H1 (cell line): Measurements from ENCODE around the gene GLT8D2. TPM values are rescaled to one million over a fixed set of nuclear protein-coding genes. Genes with fewer than 3 reads are reported as not detected.

Source experiments
- CTCF ChIA-PET: fragments of 300-600 bp; sonication (Branson Sonifier 250); formaldehyde crosslinking; loops from one replicate; lab custom pipeline; 2021; ENCODE audit not compliant: partially characterized antibody; lab: Charles Lee
- POLR2A ChIA-PET: fragments of 300-600 bp; sonication (Branson Sonifier 250); formaldehyde crosslinking; loops from one replicate; lab custom pipeline; 2021; ENCODE audit warnings: inconsistent platforms; ENCODE audit not compliant: partially characterized antibody; lab: Charles Lee
- DNase-seq, 2 experiments: peaks; one replicate each; pipeline versions ENCODE4 v3.0.0 to v3.0.0-alpha.2; 2010 to 2022; ENCODE audit warnings: low spot score in 2 of 2, low read depth in 1 of 2, mixed read lengths in 1 of 2
- FAIRE-seq: peaks from 2 replicates; lab custom pipeline; 2011; peaks lifted over from hg19 to GRCh38; lab: Jason Lieb, UNC
- H2AFZ ChIP-seq: 2 replicates; pipeline ENCODE4 v1.8.1; 2012; ENCODE audit warnings: low read length, inconsistent platforms
- H2AK5ac ChIP-seq: 2 replicates; pipeline ENCODE4 v1.6.1; 2013; ENCODE audit warnings: low read depth, low read length
- H2BK120ac ChIP-seq: replicated peaks from 2 replicates; pipeline ENCODE3; 2013; ENCODE audit warnings: low read depth, low read length, inconsistent platforms
- H2BK12ac ChIP-seq: 2 replicates; pipeline ENCODE4 v1.6.1; 2013; ENCODE audit warnings: low read depth, low read length
- H2BK15ac ChIP-seq: 2 replicates; pipeline ENCODE4 v1.6.1; 2013; ENCODE audit warnings: low read length
- H2BK20ac ChIP-seq: 2 replicates; pipeline ENCODE4 v1.6.1; 2013; ENCODE audit warnings: low read length
- H2BK5ac ChIP-seq: 2 replicates; pipeline ENCODE4 v1.6.1; 2013; ENCODE audit warnings: low read depth, low read length
- H3K14ac ChIP-seq: 2 replicates; pipeline ENCODE4 v1.6.1; 2013; ENCODE audit warnings: inconsistent platforms; ENCODE audit not compliant: insufficient read length
- H3K18ac ChIP-seq: 2 replicates; pipeline ENCODE4 v1.6.1; 2013; ENCODE audit warnings: low read length; ENCODE audit errors: extremely low read depth
- H3K23ac ChIP-seq: 2 replicates; pipeline ENCODE4 v1.6.1; 2013; ENCODE audit warnings: inconsistent platforms; ENCODE audit not compliant: insufficient read length
- H3K23me2 ChIP-seq: 2 replicates; pipeline ENCODE4 v1.6.1; 2013; ENCODE audit warnings: low read depth, low read length
- H3K27ac ChIP-seq: 2 replicates; pipeline ENCODE4 v1.6.1; 2011; ENCODE audit warnings: low read depth, low read length, inconsistent platforms
- H3K27me3 ChIP-seq, 4 experiments: replicated peaks in 1 of 4; 1 replicate in 1 of 4; 2 replicates in 3 of 4; pipeline versions ENCODE4 v1.6.1 to v1.8.1; 2011 to 2013; ENCODE audit warnings: low read length in 3 of 4, mild to moderate bottlenecking in 3 of 4, inconsistent platforms in 2 of 4, mixed read lengths in 2 of 4, moderate library complexity in 1 of 4; ENCODE audit not compliant: control insufficient read depth in 3 of 4, insufficient read depth in 3 of 4; ENCODE audit errors: extremely low read depth in 1 of 4
- H3K36me3 ChIP-seq, 4 experiments: 2 replicates each; pipeline versions ENCODE4 v1.6.1 to v1.8.1; 2011 to 2013; ENCODE audit warnings: mild to moderate bottlenecking in 4 of 4, low read length in 3 of 4, moderate library complexity in 2 of 4, control low read depth in 1 of 4, inconsistent platforms in 1 of 4; ENCODE audit not compliant: insufficient read depth in 4 of 4, control insufficient read depth in 2 of 4
- H3K4ac ChIP-seq: replicated peaks from 2 replicates; pipeline ENCODE3; 2013; ENCODE audit warnings: low read length, low read depth, mixed read lengths, inconsistent platforms; ENCODE audit not compliant: insufficient read length
- H3K4me1 ChIP-seq, 4 experiments: replicated peaks in 1 of 4; 1 replicate in 1 of 4; 2 replicates in 3 of 4; pipeline versions ENCODE4 v1.6.1 to v1.8.1; 2011 to 2013; ENCODE audit warnings: low read length in 3 of 4, inconsistent platforms in 2 of 4, mixed read lengths in 1 of 4; ENCODE audit not compliant: insufficient read depth in 4 of 4, control insufficient read depth in 3 of 4
- H3K4me2 ChIP-seq, 2 experiments: 2 replicates each; pipeline versions ENCODE4 v1.6.1 to v1.8.1; 2011 to 2013; ENCODE audit warnings: low read depth in 2 of 2, low read length in 2 of 2, control low read depth in 1 of 2, inconsistent platforms in 1 of 2, mild to moderate bottlenecking in 1 of 2; ENCODE audit not compliant: insufficient read depth in 1 of 2
- H3K4me3 ChIP-seq, 4 experiments: fragments of 200-600, 300-600 bp in 1 of 4; sonication (generic), shearing (Covaris generic), sonication (Bioruptor Twin) in 1 of 4; 2 replicates each; pipeline versions ENCODE4 v1.5.1 to v1.8.1; 2011 to 2016; ENCODE audit warnings: low read length in 4 of 4, low read depth in 3 of 4, control low read depth in 2 of 4, inconsistent platforms in 2 of 4, mild to moderate bottlenecking in 2 of 4, mixed read lengths in 1 of 4, moderate library complexity in 1 of 4; ENCODE audit not compliant: insufficient read depth in 2 of 4; ENCODE audit errors: extremely low read depth in 1 of 4
- H3K56ac ChIP-seq: replicated peaks from 2 replicates; pipeline ENCODE3; 2013; ENCODE audit warnings: low read depth, mild to moderate bottlenecking, mixed read lengths, low read length, inconsistent platforms; ENCODE audit not compliant: insufficient read length
- H3K79me1 ChIP-seq: 2 replicates; pipeline ENCODE4 v1.6.1; 2013; ENCODE audit warnings: low read depth, low read length, control low read depth
- H3K79me2 ChIP-seq, 2 experiments: 2 replicates each; pipeline versions ENCODE4 v1.6.1 to v1.8.1; 2012 to 2013; ENCODE audit warnings: low read length in 2 of 2, mild to moderate bottlenecking in 2 of 2, inconsistent platforms in 1 of 2; ENCODE audit not compliant: insufficient read depth in 2 of 2, control insufficient read depth in 1 of 2
- H3K9ac ChIP-seq, 4 experiments: replicated peaks in 1 of 4; 1 replicate in 1 of 4; 2 replicates in 3 of 4; pipeline versions ENCODE4 v1.6.1 to v1.8.1; 2011 to 2013; ENCODE audit warnings: low read depth in 3 of 4, low read length in 3 of 4, control low read depth in 2 of 4, mild to moderate bottlenecking in 2 of 4, moderate library complexity in 2 of 4, inconsistent platforms in 1 of 4; ENCODE audit errors: extremely low read depth in 1 of 4
- H3K9me3 ChIP-seq, 2 experiments: 2 replicates each; pipeline versions ENCODE4 v1.6.1 to v1.8.1; 2012 to 2013; ENCODE audit warnings: mild to moderate bottlenecking in 2 of 2, moderate library complexity in 2 of 2, control low read depth in 1 of 2, inconsistent platforms in 1 of 2, low read depth in 1 of 2, low read length in 1 of 2, mixed read lengths in 1 of 2; ENCODE audit not compliant: insufficient read depth in 2 of 2
- H4K20me1 ChIP-seq, 2 experiments: replicated peaks in 1 of 2; 2 replicates each; pipeline versions ENCODE3 to v1.8.1; 2011 to 2013; ENCODE audit warnings: inconsistent platforms in 2 of 2, low read length in 2 of 2, mild to moderate bottlenecking in 1 of 2; ENCODE audit not compliant: insufficient read depth in 2 of 2, control insufficient read depth in 1 of 2
- H4K5ac ChIP-seq: 2 replicates; pipeline ENCODE4 v1.6.1; 2013; ENCODE audit warnings: low read length, low read depth, mixed read lengths, inconsistent platforms; ENCODE audit not compliant: insufficient read length
- H4K8ac ChIP-seq: 2 replicates; pipeline ENCODE4 v1.8.0; 2013; ENCODE audit warnings: mild to moderate bottlenecking, moderate library complexity, low read length, inconsistent platforms; ENCODE audit not compliant: insufficient read depth; ENCODE audit errors: extremely low read depth
- H4K91ac ChIP-seq: replicated peaks from 2 replicates; pipeline ENCODE3; 2013; ENCODE audit warnings: low read length, mixed read lengths, inconsistent platforms; ENCODE audit not compliant: insufficient read length
- CTBP2 ChIP-seq: IDR thresholded peaks from 2 replicates; pipeline ENCODE4 v1.7.0; 2011; ENCODE audit warnings: borderline replicate concordance, mild to moderate bottlenecking, moderate library complexity, mixed read lengths, low read length; ENCODE audit not compliant: insufficient read depth, insufficient read length
- KDM1A ChIP-seq: fragments of 200-600, 300-600 bp; sonication (generic); IDR thresholded peaks from 2 replicates; pipeline ENCODE4 v1.7.1; 2016; ENCODE audit warnings: mild to moderate bottlenecking, low read length, borderline replicate concordance
- RBBP5 ChIP-seq: IDR thresholded peaks from 2 replicates; pipeline ENCODE4 v1.7.1; 2012; ENCODE audit warnings: low read depth, mild to moderate bottlenecking, inconsistent platforms, low read length, moderate library complexity, borderline replicate concordance
- TAF7 ChIP-seq: optimal IDR thresholded peaks from 2 replicates; pipeline ENCODE3; 2011; ENCODE audit warnings: low read depth, mild to moderate bottlenecking, inconsistent platforms, low read length, moderate library complexity, borderline replicate concordance
- TBP ChIP-seq: IDR thresholded peaks from 2 replicates; pipeline ENCODE4 v1.6.1; 2011; ENCODE audit warnings: low read depth, low read length, improper control_type of control experiment
- WGBS, 2 experiments: shearing (Covaris generic) in 1 of 2; methylation state at CpG; one replicate each; pipeline versions ENCODE4 v1.1.6 to v1.1.7; 2013 to 2015; ENCODE audit warnings: low lambda C conversion rate in 2 of 2, mixed read lengths in 2 of 2, inconsistent platforms in 1 of 2, low coverage in 1 of 2, missing lambda C conversion rate in 1 of 2; ENCODE audit not compliant: insufficient replicate concordance in 2 of 2, insufficient coverage in 1 of 2, insufficient read length in 1 of 2; ENCODE audit errors: extremely low coverage in 1 of 2, missing lambda C conversion rate in 1 of 2; 5-methylcytosine and 5-hydroxymethylcytosine counted together
- polyA plus RNA-seq, 7 experiments: library from polyadenylated mRNA; depleted of rRNA in 3 of 7; stranded (reverse) in 5 of 7; unstranded in 2 of 7; fragments of >200 nt in 5 of 7; fragments of 200-250 nt in 2 of 7; gene quantifications; 1 replicate in 5 of 7; 2 replicates in 1 of 7; 4 replicates in 1 of 7; pipeline versions ENCODE4 v1.2.1 to v1.2.3, GENCODE V29; 2011 to 2013; ENCODE audit warnings: missing spikeins in 2 of 7, mixed read lengths in 2 of 7
- total RNA-seq: library from RNA; stranded (reverse); fragmentation: NEBNext Ultra II Directional; extraction: Animal tissue kit (Norgen Biotek cat#: 25700); gene quantifications from 2 replicates; pipeline ENCODE4 v1.2.1, GENCODE V29; 2021
- TF ChIP-seq, protein P1 (sequence below), 3 experiments: IDR thresholded peaks; 1 replicate in 2 of 3; 2 replicates in 1 of 3; pipeline versions ENCODE4 v1.5.1 to v1.6.1; 2011; ENCODE audit warnings: low read length in 3 of 3, mild to moderate bottlenecking in 3 of 3, inconsistent platforms in 2 of 3, low read depth in 1 of 3, moderate library complexity in 1 of 3; ENCODE audit not compliant: insufficient read depth in 1 of 3; ENCODE audit errors: control extremely low read depth in 1 of 3
- TF ChIP-seq, protein P2 (sequence below): IDR thresholded peaks from 2 replicates; pipeline ENCODE4 v1.6.1; 2012; ENCODE audit warnings: inconsistent platforms
- TF ChIP-seq, protein P3 (sequence below): IDR thresholded peaks from 2 replicates; pipeline ENCODE4 v1.6.1; 2012; ENCODE audit warnings: low read length, inconsistent platforms

GLT8D2 gene
- total and polyA plus RNA-seq, 2 of the 8 experiments (the other 6 are each of a cell fraction or from before 2014, with no cell fraction given), result 6.8 to 9.8 TPM

DNA sequence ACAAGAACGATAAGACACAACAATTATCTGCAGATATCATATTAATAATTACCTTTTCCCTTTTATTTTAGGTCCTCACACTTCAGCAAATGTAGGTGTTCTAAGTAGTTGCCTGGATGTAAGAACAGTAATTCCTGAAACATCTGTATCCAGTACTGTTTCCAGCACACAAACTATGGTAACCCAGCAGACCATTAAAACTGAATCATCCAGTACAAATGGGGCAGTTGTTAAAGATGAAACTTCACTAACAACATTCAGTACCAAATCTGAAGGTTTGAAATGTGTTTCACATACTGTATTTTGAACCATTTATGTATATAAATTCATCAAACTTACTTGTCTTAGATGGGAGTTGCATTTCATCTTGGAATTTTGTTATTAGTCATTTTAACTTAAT, 45.3 kb upstream of the GLT8D2 start:
- Histone ChIP-seq H3K9me3 (no peaks in the 10 kb centered on the region), H3K27me3 (peaks cover 0 to 2% (median 0%) of the 10 kb centered on the region in 4 experiments; a peak in 1 of 7 replicates), H3K23ac (no peak overlapping the region), H3K9ac (no peak overlapping the region), H2AK5ac (no peak overlapping the region), H4K91ac (no peak overlapping the region), H3K79me2 (no peaks in the 10 kb centered on the region), H3K14ac (no peak overlapping the region), H2BK15ac (no peak overlapping the region), H2BK120ac (no peak overlapping the region), H2AFZ (no peak overlapping the region), H3K18ac (no peak overlapping the region), H3K4me2 (no peak overlapping the region), H3K4me1 (no peaks in the 10 kb centered on the region), H2BK12ac (no peak overlapping the region), H2BK5ac (no peak overlapping the region), H3K36me3 (no peaks in the 10 kb centered on the region), H4K5ac (no peak overlapping the region), H2BK20ac (no peak overlapping the region), H3K27ac (no peak overlapping the region), H4K8ac (no peak overlapping the region), H3K4me3 (no peak overlapping the region), H3K79me1 (no peaks in the 10 kb centered on the region), H4K20me1 (no peaks in the 10 kb centered on the region), H3K56ac (no peak overlapping the region), H3K4ac (no peak overlapping the region), H3K23me2 (no peaks in the 10 kb centered on the region)
- WGBS, 2 experiments, result 91% methylated on average over 1 of the region's 1 CpG; no CpG with 5 or more reads in 1 of the 2 experiments
- no peak for FAIRE-seq
- no peak for DNase-seq
- CTCF ChIA-PET, result interaction anchor here (1.0 to 1.4 kb wide), 2 partner anchors 8 to 37 kb away, joined by 3 to 4 read pairs; no protein-coding TSS in a partner anchor
- POLR2A ChIA-PET, result no interaction called here
- TF ChIP-seq, protein P1, sequence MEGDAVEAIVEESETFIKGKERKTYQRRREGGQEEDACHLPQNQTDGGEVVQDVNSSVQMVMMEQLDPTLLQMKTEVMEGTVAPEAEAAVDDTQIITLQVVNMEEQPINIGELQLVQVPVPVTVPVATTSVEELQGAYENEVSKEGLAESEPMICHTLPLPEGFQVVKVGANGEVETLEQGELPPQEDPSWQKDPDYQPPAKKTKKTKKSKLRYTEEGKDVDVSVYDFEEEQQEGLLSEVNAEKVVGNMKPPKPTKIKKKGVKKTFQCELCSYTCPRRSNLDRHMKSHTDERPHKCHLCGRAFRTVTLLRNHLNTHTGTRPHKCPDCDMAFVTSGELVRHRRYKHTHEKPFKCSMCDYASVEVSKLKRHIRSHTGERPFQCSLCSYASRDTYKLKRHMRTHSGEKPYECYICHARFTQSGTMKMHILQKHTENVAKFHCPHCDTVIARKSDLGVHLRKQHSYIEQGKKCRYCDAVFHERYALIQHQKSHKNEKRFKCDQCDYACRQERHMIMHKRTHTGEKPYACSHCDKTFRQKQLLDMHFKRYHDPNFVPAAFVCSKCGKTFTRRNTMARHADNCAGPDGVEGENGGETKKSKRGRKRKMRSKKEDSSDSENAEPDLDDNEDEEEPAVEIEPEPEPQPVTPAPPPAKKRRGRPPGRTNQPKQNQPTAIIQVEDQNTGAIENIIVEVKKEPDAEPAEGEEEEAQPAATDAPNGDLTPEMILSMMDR (IDR thresholded peaks at IDR 0.05; ENCODE audit: control extremely low read depth in 1 of 3, insufficient read depth in 1 of 3, low read depth in 1 of 3, low read length in 3 of 3), result no peak
- TF ChIP-seq TBP, result no peak
- no peak for TF ChIP-seq TAF7
- no peak for TF ChIP-seq KDM1A
- TF ChIP-seq, protein P2, sequence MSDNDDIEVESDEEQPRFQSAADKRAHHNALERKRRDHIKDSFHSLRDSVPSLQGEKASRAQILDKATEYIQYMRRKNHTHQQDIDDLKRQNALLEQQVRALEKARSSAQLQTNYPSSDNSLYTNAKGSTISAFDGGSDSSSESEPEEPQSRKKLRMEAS, result no peak
- TF ChIP-seq, protein P3, sequence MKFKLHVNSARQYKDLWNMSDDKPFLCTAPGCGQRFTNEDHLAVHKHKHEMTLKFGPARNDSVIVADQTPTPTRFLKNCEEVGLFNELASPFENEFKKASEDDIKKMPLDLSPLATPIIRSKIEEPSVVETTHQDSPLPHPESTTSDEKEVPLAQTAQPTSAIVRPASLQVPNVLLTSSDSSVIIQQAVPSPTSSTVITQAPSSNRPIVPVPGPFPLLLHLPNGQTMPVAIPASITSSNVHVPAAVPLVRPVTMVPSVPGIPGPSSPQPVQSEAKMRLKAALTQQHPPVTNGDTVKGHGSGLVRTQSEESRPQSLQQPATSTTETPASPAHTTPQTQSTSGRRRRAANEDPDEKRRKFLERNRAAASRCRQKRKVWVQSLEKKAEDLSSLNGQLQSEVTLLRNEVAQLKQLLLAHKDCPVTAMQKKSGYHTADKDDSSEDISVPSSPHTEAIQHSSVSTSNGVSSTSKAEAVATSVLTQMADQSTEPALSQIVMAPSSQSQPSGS, result no peak
- TF ChIP-seq RBBP5, result no peak
- no peak for TF ChIP-seq CTBP2
